Astrocyte of the cerebellum (primary cell): ENCODE results near the gene MIB1.
A peak's percentile ranks its signal among the peaks of the same experiment; 100 is the strongest.

Experiments
- DNase-seq: peaks from one replicate; pipeline ENCODE4 v3.0.0-alpha.2; 2011; ENCODE audit warnings: low read depth
- H3K4me3 ChIP-seq: 2 replicates; pipeline ENCODE4 v1.5.1; 2011; ENCODE audit warnings: mild to moderate bottlenecking, low read depth, low read length, moderate library complexity
- in situ Hi-C: cut with HindIII; loops from 2 replicates; pipeline ENCODE4 v1.10.0; 2017; ENCODE audit warnings: low sequenced_read_pairs
- TF ChIP-seq, protein P1 (sequence below): IDR thresholded peaks from 2 replicates; pipeline ENCODE4 v1.5.1; 2012; ENCODE audit warnings: low read length, low read depth, moderate library complexity, mild to moderate bottlenecking; ENCODE audit errors: missing control alignments

MIB1 gene

DNA sequence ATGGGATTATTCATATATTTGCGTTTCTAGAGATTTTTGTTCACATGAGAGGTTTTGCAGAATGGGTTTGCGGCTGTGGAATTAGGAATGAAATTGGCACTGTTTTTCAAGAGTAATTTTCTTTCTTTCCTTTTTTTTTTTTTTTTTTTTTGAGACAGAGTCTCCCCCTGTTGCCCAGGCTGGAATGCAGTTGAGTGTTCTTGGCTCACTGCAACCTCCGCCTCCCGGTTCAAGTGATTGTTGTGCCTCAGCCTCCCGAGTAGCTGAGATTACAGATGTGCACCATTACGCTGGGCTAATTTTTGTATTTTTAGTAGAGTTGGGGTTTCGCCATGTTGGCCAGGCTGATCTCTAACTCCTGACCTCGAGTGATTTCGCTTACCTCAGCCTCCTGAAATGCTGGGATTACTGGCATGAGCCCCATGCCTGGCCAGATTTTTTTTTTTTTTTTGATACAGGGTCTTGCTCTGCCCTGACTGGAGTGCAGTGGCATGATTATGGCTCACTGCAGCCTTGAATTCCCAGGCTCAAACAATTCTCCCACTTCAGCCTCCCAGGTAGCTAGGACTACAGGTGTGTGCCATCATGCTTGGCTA is 65.3 kb downstream of the MIB1 start:
- peak; percentile 5 for DNase-seq
- no peak overlapping the region for H3K4me3 ChIP-seq
- TF ChIP-seq, protein P1, sequence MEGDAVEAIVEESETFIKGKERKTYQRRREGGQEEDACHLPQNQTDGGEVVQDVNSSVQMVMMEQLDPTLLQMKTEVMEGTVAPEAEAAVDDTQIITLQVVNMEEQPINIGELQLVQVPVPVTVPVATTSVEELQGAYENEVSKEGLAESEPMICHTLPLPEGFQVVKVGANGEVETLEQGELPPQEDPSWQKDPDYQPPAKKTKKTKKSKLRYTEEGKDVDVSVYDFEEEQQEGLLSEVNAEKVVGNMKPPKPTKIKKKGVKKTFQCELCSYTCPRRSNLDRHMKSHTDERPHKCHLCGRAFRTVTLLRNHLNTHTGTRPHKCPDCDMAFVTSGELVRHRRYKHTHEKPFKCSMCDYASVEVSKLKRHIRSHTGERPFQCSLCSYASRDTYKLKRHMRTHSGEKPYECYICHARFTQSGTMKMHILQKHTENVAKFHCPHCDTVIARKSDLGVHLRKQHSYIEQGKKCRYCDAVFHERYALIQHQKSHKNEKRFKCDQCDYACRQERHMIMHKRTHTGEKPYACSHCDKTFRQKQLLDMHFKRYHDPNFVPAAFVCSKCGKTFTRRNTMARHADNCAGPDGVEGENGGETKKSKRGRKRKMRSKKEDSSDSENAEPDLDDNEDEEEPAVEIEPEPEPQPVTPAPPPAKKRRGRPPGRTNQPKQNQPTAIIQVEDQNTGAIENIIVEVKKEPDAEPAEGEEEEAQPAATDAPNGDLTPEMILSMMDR: no peak
- in situ Hi-C loops: no loop called here

DNA sequence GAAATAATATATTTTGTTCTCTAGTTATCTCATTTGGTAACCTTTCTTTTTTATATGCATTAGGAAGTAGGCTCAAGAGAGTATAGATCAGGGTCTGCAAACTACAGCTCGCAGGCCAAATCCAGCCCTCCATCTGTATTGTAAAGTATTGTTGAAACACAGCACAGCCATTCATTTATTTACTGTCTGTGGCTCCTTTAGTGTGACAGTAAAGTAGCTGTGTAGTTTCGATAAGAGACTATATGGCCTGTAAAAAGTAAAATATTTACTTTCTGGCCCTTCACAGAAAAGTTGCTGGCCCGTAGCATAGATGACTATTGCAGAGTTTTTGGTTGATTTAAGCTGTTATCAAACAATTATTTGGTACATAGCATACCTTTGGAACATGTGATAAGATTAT is 67.6 kb downstream of the MIB1 start:
- DNase-seq: no peak
- TF ChIP-seq, protein P1: no peak
- H3K4me3 ChIP-seq: no peak overlapping the region
- in situ Hi-C loops: no loop called here

DNA sequence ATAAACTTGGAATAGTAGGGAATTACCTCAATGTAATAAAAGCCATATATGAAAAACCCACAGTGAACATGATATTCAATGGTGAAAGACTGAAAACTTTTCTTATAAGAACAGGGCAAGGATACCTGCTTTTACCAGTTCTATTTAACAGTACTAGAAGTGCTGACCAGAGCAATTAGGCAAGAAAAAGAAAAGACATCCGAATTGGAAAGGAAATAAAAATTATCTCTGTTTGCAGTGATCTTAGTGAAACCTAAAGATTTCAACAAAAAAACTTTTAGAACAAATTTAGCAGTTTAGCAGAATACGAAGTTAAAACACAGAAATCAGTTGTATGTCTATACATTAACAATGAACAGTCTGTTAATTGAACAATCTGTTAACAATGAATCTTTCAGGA is 69.1 kb downstream of the MIB1 start:
- in situ Hi-C loops: no loop called here
- TF ChIP-seq, protein P1: no peak

DNA sequence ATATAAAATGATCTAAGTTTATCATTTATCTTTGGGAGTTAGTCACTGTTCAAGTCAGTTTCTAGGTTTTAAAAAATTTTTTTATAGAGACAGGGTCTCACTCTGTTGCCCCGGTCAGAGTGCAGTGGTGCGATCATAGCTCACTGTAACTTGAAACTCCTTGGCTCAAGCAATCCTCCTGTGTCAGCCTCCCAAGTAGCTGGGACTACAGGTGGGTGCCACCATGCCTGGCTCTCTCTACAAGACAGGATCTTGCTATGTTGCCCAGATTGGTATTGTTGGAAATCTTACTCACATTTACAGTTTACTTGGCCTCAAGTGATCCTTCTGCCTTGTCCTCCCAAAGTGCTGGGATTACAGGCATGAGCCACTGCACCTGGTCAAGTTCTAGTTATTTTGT is 74.5 kb downstream of the MIB1 start:
- in situ Hi-C loops: no loop called here
- H3K4me3 ChIP-seq: no peak overlapping the region
- TF ChIP-seq, protein P1: no peak
- no peak for DNase-seq

More for the DNA sequence above, 69.1 kb downstream of the MIB1 start:
- H3K4me3 ChIP-seq: no peak overlapping the region
- no peak for DNase-seq

DNA sequence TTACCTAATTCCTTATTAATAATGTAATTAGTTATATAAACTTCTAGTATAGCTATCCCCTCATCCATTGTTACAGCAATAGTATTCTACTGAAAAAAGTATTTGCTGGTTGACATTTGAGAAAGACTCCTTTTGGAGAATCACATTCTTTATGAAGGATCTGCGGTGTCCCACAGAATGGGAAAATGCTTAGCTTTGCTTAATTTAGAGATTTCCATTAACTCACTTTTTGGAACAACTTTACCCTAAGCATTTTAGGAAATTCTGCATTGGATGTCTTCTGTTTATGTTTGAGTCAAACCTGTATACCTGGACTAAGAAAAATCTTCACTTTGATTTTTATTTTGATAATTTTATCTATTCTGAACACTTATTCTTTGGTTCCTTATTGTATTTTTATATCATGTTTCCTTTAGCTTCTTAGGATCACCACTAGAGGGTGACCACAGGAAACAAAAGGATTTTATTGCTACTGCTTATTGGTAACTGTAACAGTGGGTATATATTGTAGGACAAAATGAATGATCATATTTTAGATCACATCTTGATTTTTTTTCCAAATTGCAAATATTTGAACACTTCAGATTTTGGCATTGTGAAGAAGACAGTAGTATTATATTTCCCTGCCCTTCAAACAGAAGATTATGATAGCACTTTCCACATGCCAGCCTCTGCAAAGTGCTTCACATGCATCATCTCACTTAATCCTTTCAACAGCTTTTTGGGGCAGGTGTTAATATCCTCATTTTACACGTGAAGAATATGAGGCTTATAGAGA is 79.6 kb downstream of the MIB1 start:
- in situ Hi-C loops: no loop called here
- DNase-seq: peak; percentile 18
- TF ChIP-seq, protein P1: peak; percentile 48
- H3K4me3 ChIP-seq: no peak overlapping the region

DNA sequence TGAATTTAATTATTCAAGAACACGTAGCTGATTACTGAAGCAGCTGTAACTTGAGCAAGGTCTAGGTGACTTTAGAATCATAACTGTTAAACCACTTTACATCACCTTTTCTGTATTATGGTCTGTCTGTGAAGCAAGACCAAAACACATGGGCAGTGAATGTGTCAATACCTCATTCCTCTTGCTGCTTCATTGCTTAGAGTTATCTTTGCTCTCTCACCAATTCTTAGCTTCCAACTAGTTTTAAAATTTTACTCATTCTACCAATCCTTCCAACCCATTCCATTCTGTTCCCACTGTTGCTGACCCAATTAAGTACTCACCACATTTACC is 80.2 kb downstream of the MIB1 start:
- in situ Hi-C loops: no loop called here
- TF ChIP-seq, protein P1: no peak
- DNase-seq: no peak
- H3K4me3 ChIP-seq: no peak overlapping the region
